ENCODE measurements around the gene HES2. TPM values are rescaled to one million over a fixed set of nuclear protein-coding genes. Genes with fewer than 3 reads are reported as not detected.

Gene HES2
- total and polyA plus RNA-seq, 2 of the 4 experiments (the other 2 are of a cell fraction): not detected

DNA sequence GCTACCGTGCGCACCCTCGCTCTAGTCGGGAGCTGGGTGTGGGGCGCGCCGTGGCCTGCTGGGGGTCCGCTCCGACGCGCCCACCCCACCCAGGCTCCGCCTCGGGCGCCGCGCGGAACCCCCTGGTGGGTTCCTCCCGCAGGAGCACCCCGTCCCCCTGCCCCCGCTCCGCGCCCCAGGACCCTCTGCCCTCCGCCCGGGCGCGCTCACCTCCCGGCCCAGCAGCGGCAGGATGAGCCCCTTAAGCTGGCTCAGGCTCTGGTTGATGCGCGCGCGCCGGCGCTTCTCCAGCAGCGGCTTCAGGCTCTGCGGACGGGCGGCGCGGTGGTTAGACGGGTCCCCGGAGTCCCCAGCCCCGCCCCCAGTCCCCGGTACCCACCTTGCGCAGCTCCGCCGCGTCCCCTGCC, 319 bp downstream of the HES2 start:
- no peak overlapping the region for H3K4ac ChIP-seq (ENCODE audit: low read depth, low read length)
- no peak overlapping the region for H2AK9ac ChIP-seq (replicated peaks; ENCODE audit: low read depth, low read length, poor library complexity)
- in situ Hi-C loops (cut with MboI; ENCODE audit: low sequenced_read_pairs) (no loop called here), dilution Hi-C loops (cut with HindIII; ENCODE audit: low sequenced_read_pairs, unreplicated experiment) (no loop called here), intact Hi-C loops (cut with micrococcal nuclease) (no loop called here)
- H3K27ac ChIP-seq (ENCODE audit: insufficient read depth, low read length): no peak overlapping the region
- no peak overlapping the region for H3K4me3 ChIP-seq (ENCODE audit: insufficient read depth, low read depth, low read length)
- ATAC-seq (ENCODE audit: low read depth) (no peak; the same call in 1 of the 2 replicates), DNase-seq (no peak)
- peaks cover 11% of the 10 kb centered on the region; the same call in 1 of the 2 replicates for H4K20me1 ChIP-seq (ENCODE audit: insufficient read depth, low read length)
- H3K9me3 ChIP-seq (ENCODE audit: control insufficient read depth, insufficient read depth, low read length): no peaks in the 10 kb centered on the region
- H3K9me1 ChIP-seq (ENCODE audit: insufficient read depth, low read length): no peaks in the 10 kb centered on the region
- no peak overlapping the region for H3K56ac ChIP-seq (ENCODE audit: extremely low read depth, insufficient read depth, low read length)
- H3K27me3 ChIP-seq (ENCODE audit: control insufficient read depth, insufficient read depth, low read length): peaks cover 84% of the 10 kb centered on the region
- 4% methylated on average over 34 of the region's 48 CpGs; no CpG with 5 or more reads in 1 of the 2 experiments for WGBS, 2 experiments (ENCODE audit: extremely low coverage in 2 of 2, insufficient read length in 1 of 2)
- no TSS peak for BruUV-seq (replicated peaks)
- peaks cover 2% of the 10 kb centered on the region for H3K4me1 ChIP-seq (ENCODE audit: control insufficient read depth, insufficient read depth, low read length)
- no peak overlapping the region for H3K9ac ChIP-seq (ENCODE audit: low read depth, low read length)
- CTCF ChIA-PET: interaction anchor here (3.7 kb wide), 1 partner anchor 19 kb away, joined by 13 read pairs; no protein-coding TSS in a partner anchor
- H2BK20ac ChIP-seq (ENCODE audit: low read depth, low read length): no peak overlapping the region
- H2BK120ac ChIP-seq (ENCODE audit: low read depth, low read length): no peak overlapping the region
- no peak overlapping the region for H3K14ac ChIP-seq (replicated peaks; ENCODE audit: low read depth, low read length)
- no peak overlapping the region for H4K8ac ChIP-seq (ENCODE audit: low read depth in 2 of 2, low read length in 2 of 2)
- POLR2A ChIA-PET (ENCODE audit: unreplicated experiment): no interaction called here
- no peak overlapping the region for H2BK5ac ChIP-seq (ENCODE audit: low read depth, low read length, poor library complexity, severe bottlenecking)
- no peaks in the 10 kb centered on the region for H3K36me3 ChIP-seq (ENCODE audit: control insufficient read depth, insufficient read depth, low read length)
- peak overlapping the region; percentile 75 for H2AFZ ChIP-seq (replicated peaks; ENCODE audit: low read length, poor library complexity)
- H2BK15ac ChIP-seq (ENCODE audit: low read depth, low read length): no peak overlapping the region
- H3K4me2 ChIP-seq (ENCODE audit: low read depth, low read length): no peak overlapping the region
- H4K5ac ChIP-seq (ENCODE audit: low read depth, low read length): no peak overlapping the region
- no peak overlapping the region for H3K23ac ChIP-seq (ENCODE audit: low read depth, low read length)
- H3K18ac ChIP-seq (ENCODE audit: low read depth, low read length): no peak overlapping the region
- H2AK5ac ChIP-seq (ENCODE audit: low read depth, low read length): no peak overlapping the region
- no peaks in the 10 kb centered on the region for H3K79me1 ChIP-seq (ENCODE audit: low read depth in 1 of 2, low read length in 2 of 2)
- H4K91ac ChIP-seq (ENCODE audit: insufficient read depth, low read depth, low read length): no peak overlapping the region
- TF ChIP-seq FOS (IDR thresholded peaks at IDR 0.05; ENCODE audit: low read depth, low read length) (no peak), CEBPB (IDR thresholded peaks at IDR 0.05; ENCODE audit: low read depth, low read length) (no peak), RFX5 (IDR thresholded peaks at IDR 0.05; ENCODE audit: low read depth, low read length) (no peak), BHLHE40 (IDR thresholded peaks at IDR 0.05; ENCODE audit: low read depth, low read length) (no peak), RCOR1 (IDR thresholded peaks at IDR 0.05; ENCODE audit: insufficient replicate concordance, low read length) (no peak), MXI1 (IDR thresholded peaks at IDR 0.05; ENCODE audit: borderline replicate concordance, low read depth, low read length) (no peak)
- TF ChIP-seq, protein P1, sequence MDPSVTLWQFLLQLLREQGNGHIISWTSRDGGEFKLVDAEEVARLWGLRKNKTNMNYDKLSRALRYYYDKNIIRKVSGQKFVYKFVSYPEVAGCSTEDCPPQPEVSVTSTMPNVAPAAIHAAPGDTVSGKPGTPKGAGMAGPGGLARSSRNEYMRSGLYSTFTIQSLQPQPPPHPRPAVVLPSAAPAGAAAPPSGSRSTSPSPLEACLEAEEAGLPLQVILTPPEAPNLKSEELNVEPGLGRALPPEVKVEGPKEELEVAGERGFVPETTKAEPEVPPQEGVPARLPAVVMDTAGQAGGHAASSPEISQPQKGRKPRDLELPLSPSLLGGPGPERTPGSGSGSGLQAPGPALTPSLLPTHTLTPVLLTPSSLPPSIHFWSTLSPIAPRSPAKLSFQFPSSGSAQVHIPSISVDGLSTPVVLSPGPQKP (IDR thresholded peaks at IDR 0.05; ENCODE audit: borderline replicate concordance, low read depth, low read length): no peak
- TF ChIP-seq, protein P2, sequence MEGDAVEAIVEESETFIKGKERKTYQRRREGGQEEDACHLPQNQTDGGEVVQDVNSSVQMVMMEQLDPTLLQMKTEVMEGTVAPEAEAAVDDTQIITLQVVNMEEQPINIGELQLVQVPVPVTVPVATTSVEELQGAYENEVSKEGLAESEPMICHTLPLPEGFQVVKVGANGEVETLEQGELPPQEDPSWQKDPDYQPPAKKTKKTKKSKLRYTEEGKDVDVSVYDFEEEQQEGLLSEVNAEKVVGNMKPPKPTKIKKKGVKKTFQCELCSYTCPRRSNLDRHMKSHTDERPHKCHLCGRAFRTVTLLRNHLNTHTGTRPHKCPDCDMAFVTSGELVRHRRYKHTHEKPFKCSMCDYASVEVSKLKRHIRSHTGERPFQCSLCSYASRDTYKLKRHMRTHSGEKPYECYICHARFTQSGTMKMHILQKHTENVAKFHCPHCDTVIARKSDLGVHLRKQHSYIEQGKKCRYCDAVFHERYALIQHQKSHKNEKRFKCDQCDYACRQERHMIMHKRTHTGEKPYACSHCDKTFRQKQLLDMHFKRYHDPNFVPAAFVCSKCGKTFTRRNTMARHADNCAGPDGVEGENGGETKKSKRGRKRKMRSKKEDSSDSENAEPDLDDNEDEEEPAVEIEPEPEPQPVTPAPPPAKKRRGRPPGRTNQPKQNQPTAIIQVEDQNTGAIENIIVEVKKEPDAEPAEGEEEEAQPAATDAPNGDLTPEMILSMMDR (conservative IDR thresholded peaks at IDR 0.05; ENCODE audit: low read depth, low read length): no peak
- TF ChIP-seq, protein P3, sequence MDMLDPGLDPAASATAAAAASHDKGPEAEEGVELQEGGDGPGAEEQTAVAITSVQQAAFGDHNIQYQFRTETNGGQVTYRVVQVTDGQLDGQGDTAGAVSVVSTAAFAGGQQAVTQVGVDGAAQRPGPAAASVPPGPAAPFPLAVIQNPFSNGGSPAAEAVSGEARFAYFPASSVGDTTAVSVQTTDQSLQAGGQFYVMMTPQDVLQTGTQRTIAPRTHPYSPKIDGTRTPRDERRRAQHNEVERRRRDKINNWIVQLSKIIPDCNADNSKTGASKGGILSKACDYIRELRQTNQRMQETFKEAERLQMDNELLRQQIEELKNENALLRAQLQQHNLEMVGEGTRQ (IDR thresholded peaks at IDR 0.05; ENCODE audit: low read depth, low read length): no peak
